Breast epithelium (tissue), 3 donors: ENCODE results near the gene RASL10B.

Source experiments
- POLR2A ChIP-seq: fragments of 450-650 bp; IDR thresholded peaks from one replicate; pipeline ENCODE4 v1.6.1; 2016; ENCODE audit warnings: antibody characterized with exemption, mild to moderate bottlenecking, moderate library complexity
- TF ChIP-seq, protein P1 (sequence below), 3 donors: fragments of 450-650 bp; IDR thresholded peaks; one replicate each; pipeline ENCODE4 v1.5.1; 2016 to 2017; ENCODE audit warnings: antibody characterized with exemption in 3 of 3, mild to moderate bottlenecking in 3 of 3, moderate library complexity in 3 of 3

DNA sequence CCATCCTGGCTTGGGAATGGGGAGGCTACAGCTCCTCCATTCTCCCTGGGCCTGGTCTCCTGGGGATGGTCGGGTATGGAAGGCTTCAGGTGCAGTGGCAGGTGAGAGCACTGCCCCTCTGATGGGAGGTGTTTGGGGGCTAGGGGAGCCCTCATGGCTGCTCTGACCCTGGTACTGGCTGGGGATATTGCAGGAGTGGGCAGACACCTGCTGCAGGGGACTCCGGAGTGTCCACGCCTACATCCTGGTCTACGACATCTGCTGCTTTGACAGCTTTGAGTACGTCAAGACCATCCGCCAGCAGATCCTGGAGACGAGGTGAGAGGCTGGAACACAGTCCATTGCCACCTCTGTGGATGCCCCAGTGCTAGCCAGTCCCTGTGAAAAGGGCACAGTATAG is 8.8 kb downstream of the RASL10B start:
- TF ChIP-seq, protein P1, sequence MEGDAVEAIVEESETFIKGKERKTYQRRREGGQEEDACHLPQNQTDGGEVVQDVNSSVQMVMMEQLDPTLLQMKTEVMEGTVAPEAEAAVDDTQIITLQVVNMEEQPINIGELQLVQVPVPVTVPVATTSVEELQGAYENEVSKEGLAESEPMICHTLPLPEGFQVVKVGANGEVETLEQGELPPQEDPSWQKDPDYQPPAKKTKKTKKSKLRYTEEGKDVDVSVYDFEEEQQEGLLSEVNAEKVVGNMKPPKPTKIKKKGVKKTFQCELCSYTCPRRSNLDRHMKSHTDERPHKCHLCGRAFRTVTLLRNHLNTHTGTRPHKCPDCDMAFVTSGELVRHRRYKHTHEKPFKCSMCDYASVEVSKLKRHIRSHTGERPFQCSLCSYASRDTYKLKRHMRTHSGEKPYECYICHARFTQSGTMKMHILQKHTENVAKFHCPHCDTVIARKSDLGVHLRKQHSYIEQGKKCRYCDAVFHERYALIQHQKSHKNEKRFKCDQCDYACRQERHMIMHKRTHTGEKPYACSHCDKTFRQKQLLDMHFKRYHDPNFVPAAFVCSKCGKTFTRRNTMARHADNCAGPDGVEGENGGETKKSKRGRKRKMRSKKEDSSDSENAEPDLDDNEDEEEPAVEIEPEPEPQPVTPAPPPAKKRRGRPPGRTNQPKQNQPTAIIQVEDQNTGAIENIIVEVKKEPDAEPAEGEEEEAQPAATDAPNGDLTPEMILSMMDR (IDR thresholded peaks at IDR 0.05), result no peak
- no peak for TF ChIP-seq POLR2A
